Gastrocnemius medialis (tissue), 4 donors: ENCODE results near the gene EDEM1.

Experiments used
- POLR2A ChIP-seq, 2 donors: fragments of 450-650 bp; IDR thresholded peaks; one replicate each; pipeline ENCODE4 v1.6.1; 2017; ENCODE audit warnings: antibody characterized with exemption in 2 of 2, mild to moderate bottlenecking in 2 of 2, moderate library complexity in 2 of 2
- TF ChIP-seq, protein P1 (sequence below), 5 experiments: fragments of 450-650 bp in 3 of 5; fragments of 200-600 bp in 2 of 5; sonication (generic) in 2 of 5; IDR thresholded peaks in 4 of 5; conservative IDR thresholded peaks in 1 of 5; 1 replicate in 4 of 5; 2 replicates in 1 of 5; pipeline ENCODE4 v1.5.1; 2016 to 2019; ENCODE audit warnings: antibody characterized with exemption in 5 of 5, mild to moderate bottlenecking in 3 of 5, moderate library complexity in 3 of 5

DNA sequence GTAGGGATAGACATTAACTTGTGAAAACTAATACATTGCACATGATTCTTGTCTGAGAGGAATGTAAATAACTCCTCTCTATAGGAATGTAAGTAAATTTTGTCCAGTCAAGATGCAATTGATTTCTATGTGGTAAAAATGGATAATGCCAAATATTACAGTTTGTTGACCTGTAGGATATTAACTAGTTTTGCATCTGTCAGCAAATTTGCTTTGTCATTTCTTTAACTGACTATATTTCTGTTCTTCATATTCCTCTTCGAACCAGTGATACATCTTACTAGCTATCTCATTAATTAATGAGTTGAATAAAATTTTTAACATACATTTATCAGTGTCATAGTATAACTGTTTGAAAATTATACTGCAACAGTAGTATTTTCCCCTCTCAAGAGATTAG lies 80.4 kb downstream of the EDEM1 start:
- no peak for TF ChIP-seq POLR2A (IDR thresholded peaks at IDR 0.05)
- TF ChIP-seq, protein P1, sequence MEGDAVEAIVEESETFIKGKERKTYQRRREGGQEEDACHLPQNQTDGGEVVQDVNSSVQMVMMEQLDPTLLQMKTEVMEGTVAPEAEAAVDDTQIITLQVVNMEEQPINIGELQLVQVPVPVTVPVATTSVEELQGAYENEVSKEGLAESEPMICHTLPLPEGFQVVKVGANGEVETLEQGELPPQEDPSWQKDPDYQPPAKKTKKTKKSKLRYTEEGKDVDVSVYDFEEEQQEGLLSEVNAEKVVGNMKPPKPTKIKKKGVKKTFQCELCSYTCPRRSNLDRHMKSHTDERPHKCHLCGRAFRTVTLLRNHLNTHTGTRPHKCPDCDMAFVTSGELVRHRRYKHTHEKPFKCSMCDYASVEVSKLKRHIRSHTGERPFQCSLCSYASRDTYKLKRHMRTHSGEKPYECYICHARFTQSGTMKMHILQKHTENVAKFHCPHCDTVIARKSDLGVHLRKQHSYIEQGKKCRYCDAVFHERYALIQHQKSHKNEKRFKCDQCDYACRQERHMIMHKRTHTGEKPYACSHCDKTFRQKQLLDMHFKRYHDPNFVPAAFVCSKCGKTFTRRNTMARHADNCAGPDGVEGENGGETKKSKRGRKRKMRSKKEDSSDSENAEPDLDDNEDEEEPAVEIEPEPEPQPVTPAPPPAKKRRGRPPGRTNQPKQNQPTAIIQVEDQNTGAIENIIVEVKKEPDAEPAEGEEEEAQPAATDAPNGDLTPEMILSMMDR (IDR thresholded peaks at IDR 0.05 in 4 of 5, conservative IDR thresholded peaks at IDR 0.05 in 1 of 5): no peak
